IMR-90 (cell line): ENCODE data around the gene PSORS1C2. TPM values are rescaled to one million over a fixed set of nuclear protein-coding genes. Genes with fewer than 3 reads are reported as not detected.

Experiments used
- ATAC-seq: fragments of 200-7000 bp; cut with Tn5 transposase; 2 replicates; pipeline ENCODE4 v1.9.1; 2020; ENCODE audit warnings: low read depth, mild to moderate bottlenecking, moderate library complexity
- BruUV-seq: library from RNA; stranded (reverse); fragments of 400-500 nt; replicated peaks from 2 replicates; lab custom pipeline; 2021; lab: Mats Ljungman, UMichigan
- CTCF ChIA-PET: fragments of 300-600 bp; formaldehyde crosslinking; extraction: SDS; loops from one replicate; lab custom pipeline; 2021; ENCODE audit warnings: antibody characterized with exemption; lab: Yijun Ruan, JAX
- POLR2A ChIA-PET: fragments of 300-600 bp; sonication (Branson Sonifier 250); formaldehyde crosslinking; loops from one replicate; lab custom pipeline; 2022; ENCODE audit warnings: antibody characterized with exemption; ENCODE audit not compliant: unreplicated experiment; lab: Charles Lee
- DNase-seq: peaks from one replicate; pipeline ENCODE4 v3.0.0; 2013
- H2AFZ ChIP-seq: replicated peaks from 2 replicates; pipeline ENCODE3; 2013; ENCODE audit warnings: low read length, mild to moderate bottlenecking; ENCODE audit not compliant: poor library complexity
- H2AK5ac ChIP-seq: 2 replicates; pipeline ENCODE4 v1.6.1; 2013; ENCODE audit warnings: low read depth, low read length, inconsistent platforms
- H2AK9ac ChIP-seq: replicated peaks from 2 replicates; pipeline ENCODE3; 2013; ENCODE audit warnings: mild to moderate bottlenecking, low read depth, low read length, moderate library complexity; ENCODE audit not compliant: poor library complexity
- H2BK120ac ChIP-seq: 2 replicates; pipeline ENCODE4 v1.6.1; 2013; ENCODE audit warnings: low read depth, low read length, inconsistent platforms
- H2BK15ac ChIP-seq: 3 replicates; pipeline ENCODE4 v1.6.1; 2013; ENCODE audit warnings: low read depth, low read length, inconsistent platforms
- H2BK20ac ChIP-seq: 2 replicates; pipeline ENCODE4 v1.6.1; 2013; ENCODE audit warnings: low read depth, mild to moderate bottlenecking, inconsistent platforms, low read length, moderate library complexity
- H2BK5ac ChIP-seq: 2 replicates; pipeline ENCODE4 v1.6.1; 2013; ENCODE audit warnings: mild to moderate bottlenecking, low read depth, low read length, inconsistent platforms; ENCODE audit not compliant: poor library complexity, severe bottlenecking
- H3K14ac ChIP-seq: replicated peaks from 2 replicates; pipeline ENCODE4 v1.6.1; 2013; ENCODE audit warnings: low read depth, low read length, inconsistent platforms
- H3K18ac ChIP-seq: 2 replicates; pipeline ENCODE4 v1.6.1; 2013; ENCODE audit warnings: low read depth, low read length, control low read depth
- H3K23ac ChIP-seq: 2 replicates; pipeline ENCODE4 v1.6.1; 2013; ENCODE audit warnings: low read depth, low read length, inconsistent platforms
- H3K27ac ChIP-seq: 2 replicates; pipeline ENCODE4 v1.5.1; 2013; ENCODE audit warnings: mild to moderate bottlenecking, control low read depth, low read length; ENCODE audit not compliant: insufficient read depth
- H3K27me3 ChIP-seq: 2 replicates; pipeline ENCODE4 v1.6.1; 2013; ENCODE audit warnings: low read length; ENCODE audit not compliant: control insufficient read depth, insufficient read depth
- H3K36me3 ChIP-seq: 2 replicates; pipeline ENCODE4 v1.6.1; 2013; ENCODE audit warnings: low read length, mixed read lengths; ENCODE audit not compliant: control insufficient read depth, insufficient read depth
- H3K4ac ChIP-seq: 2 replicates; pipeline ENCODE4 v1.6.1; 2013; ENCODE audit warnings: low read depth, low read length, inconsistent platforms
- H3K4me1 ChIP-seq: 2 replicates; pipeline ENCODE4 v1.6.1; 2013; ENCODE audit warnings: low read length, mixed read lengths; ENCODE audit not compliant: control insufficient read depth, insufficient read depth
- H3K4me2 ChIP-seq: 2 replicates; pipeline ENCODE4 v1.6.1; 2013; ENCODE audit warnings: low read depth, mild to moderate bottlenecking, control low read depth, low read length, moderate library complexity
- H3K4me3 ChIP-seq: 2 replicates; pipeline ENCODE4 v1.5.1; 2013; ENCODE audit warnings: low read depth, mild to moderate bottlenecking, control low read depth, low read length, moderate library complexity; ENCODE audit not compliant: insufficient read depth
- H3K56ac ChIP-seq: 2 replicates; pipeline ENCODE4 v1.6.1; 2013; ENCODE audit warnings: low read length, inconsistent platforms; ENCODE audit not compliant: insufficient read depth; ENCODE audit errors: extremely low read depth
- H3K79me1 ChIP-seq, 2 experiments: 2 replicates each; pipeline ENCODE4 v1.6.1; 2013; ENCODE audit warnings: low read length in 2 of 2, inconsistent platforms in 1 of 2, low read depth in 1 of 2
- H3K9ac ChIP-seq: 2 replicates; pipeline ENCODE4 v1.6.1; 2013; ENCODE audit warnings: low read depth, low read length, control low read depth
- H3K9me1 ChIP-seq: 2 replicates; pipeline ENCODE4 v1.6.1; 2013; ENCODE audit warnings: low read length, inconsistent platforms; ENCODE audit not compliant: insufficient read depth
- H3K9me3 ChIP-seq: 2 replicates; pipeline ENCODE4 v1.6.1; 2013; ENCODE audit warnings: low read length; ENCODE audit not compliant: control insufficient read depth, insufficient read depth
- H4K20me1 ChIP-seq: 2 replicates; pipeline ENCODE4 v1.6.1; 2013; ENCODE audit warnings: low read length, inconsistent platforms; ENCODE audit not compliant: insufficient read depth
- H4K5ac ChIP-seq: 2 replicates; pipeline ENCODE4 v1.6.1; 2013; ENCODE audit warnings: mild to moderate bottlenecking, low read depth, low read length, control low read depth
- H4K8ac ChIP-seq, 2 experiments: 2 replicates each; pipeline ENCODE4 v1.6.1; 2013; ENCODE audit warnings: low read depth in 2 of 2, low read length in 2 of 2, control low read depth in 1 of 2, inconsistent platforms in 1 of 2
- H4K91ac ChIP-seq: 2 replicates; pipeline ENCODE4 v1.6.1; 2013; ENCODE audit warnings: low read depth, low read length, inconsistent platforms; ENCODE audit not compliant: insufficient read depth
- BHLHE40 ChIP-seq: fragments of 150-350 bp; IDR thresholded peaks from 2 replicates; pipeline ENCODE4 v1.6.1; 2016; ENCODE audit warnings: mild to moderate bottlenecking, low read depth, low read length
- MAZ ChIP-seq: IDR thresholded peaks from 2 replicates; pipeline ENCODE4 v1.6.1; 2012; ENCODE audit warnings: low read depth, mild to moderate bottlenecking, low read length, improper control_type of control experiment, moderate library complexity, borderline replicate concordance
- POLR2A ChIP-seq: IDR thresholded peaks from 2 replicates; pipeline ENCODE4 v1.6.1; 2012; ENCODE audit warnings: mild to moderate bottlenecking, low read depth, low read length
- RFX5 ChIP-seq: IDR thresholded peaks from 2 replicates; pipeline ENCODE4 v1.8.0; 2012; ENCODE audit warnings: low read depth, mild to moderate bottlenecking, low read length, moderate library complexity
- SMC3 ChIP-seq: fragments of 150-350 bp; IDR thresholded peaks from 2 replicates; pipeline ENCODE4 v1.6.1; 2016; ENCODE audit warnings: low read depth, mild to moderate bottlenecking, antibody characterized with exemption, low read length, moderate library complexity
- whole genome bisulfite sequencing, 2 experiments: methylation state at CpG; one replicate each; pipeline versions ENCODE4 v1.1.5 to v1.1.7; 2013; ENCODE audit warnings: missing lambda C conversion rate in 2 of 2; ENCODE audit not compliant: insufficient read length in 1 of 2; ENCODE audit errors: extremely low coverage in 2 of 2; 5-methylcytosine and 5-hydroxymethylcytosine counted together
- dilution Hi-C: fragments of 300-500 bp; cut with HindIII; formaldehyde crosslinking; loops from one replicate; pipeline ENCODE4 v1.14.3; 2018; ENCODE audit warnings: low sequenced_read_pairs; ENCODE audit not compliant: unreplicated experiment
- in situ Hi-C: fragments of 300-500 bp; cut with MboI; formaldehyde crosslinking; loops from 3 replicates; pipeline ENCODE4 v1.14.3; 2019; ENCODE audit warnings: low sequenced_read_pairs, inconsistent platforms, mixed read lengths
- intact Hi-C: fragments of 100-400 bp; cut with micrococcal nuclease; formaldehyde crosslinking; loops from 2 replicates; pipeline ENCODE4 v1.10.0; 2022
- polyA plus RNA-seq, 3 experiments: library from polyadenylated mRNA; depleted of rRNA; stranded (reverse); fragments of >200 nt; gene quantifications; 2 replicates each; pipeline ENCODE4 v1.2.3, GENCODE V29; 2012; ENCODE audit warnings: low replicate concordance in 1 of 3
- total RNA-seq: library from RNA; depleted of rRNA; stranded (reverse); fragments of >200 nt; gene quantifications from 2 replicates; pipeline ENCODE4 v1.2.3, GENCODE V29; 2012

The PSORS1C2 gene
- total and polyA plus RNA-seq, 2 of the 4 experiments (the other 2 are of a cell fraction): not detected

- H3K27me3 ChIP-seq: no peaks in the 10 kb centered on the region
- CTCF ChIA-PET: no interaction called here
- POLR2A ChIA-PET: no interaction called here
- H3K18ac ChIP-seq: no peak overlapping the region
- H3K9me3 ChIP-seq: no peaks in the 10 kb centered on the region
- H4K20me1 ChIP-seq: no peaks in the 10 kb centered on the region; the same call in 1 of the 2 replicates
- intact Hi-C loops: loop anchor here (5.0 kb wide), 1 partner anchor 133 kb away; the partner anchor contains the start of gene HLA-C
- no peak overlapping the region for H2AK9ac ChIP-seq
- peak overlapping the region; percentile 65; the same call in 1 of the 2 replicates for H2BK120ac ChIP-seq
- peak overlapping the region; percentile 49 for H4K91ac ChIP-seq
- H3K56ac ChIP-seq: no peak overlapping the region
- peak overlapping the region; percentile 20; the same call in 1 of the 2 replicates for H2BK20ac ChIP-seq
- H4K8ac ChIP-seq: peak overlapping the region; percentile 51 to 77; a peak in 3 of 4 replicates
- H2AFZ ChIP-seq: peak overlapping the region; percentile 86
- in situ Hi-C loops: loop anchor here (5.0 kb wide), 2 partner anchors 53 to 228 kb away; no protein-coding TSS in a partner anchor
- no TSS peak for BruUV-seq
- dilution Hi-C loops: no loop called here
- no peak overlapping the region for H3K14ac ChIP-seq
- peaks cover 13% of the 10 kb centered on the region for H3K4me1 ChIP-seq
- peak overlapping the region; percentile 67; the same call in 1 of the 2 replicates for H2AK5ac ChIP-seq
- no peak overlapping the region for H3K4me2 ChIP-seq
- ATAC-seq (peak; percentile 25), DNase-seq (peak; percentile 46)
- peak overlapping the region; percentile 65; the same call in 1 of the 3 replicates for H2BK15ac ChIP-seq
- peak overlapping the region; percentile 78; the same call in 1 of the 2 replicates for H3K4ac ChIP-seq
- no CpG with 5 or more reads among the region's 4 CpGs for WGBS, 2 experiments
- H4K5ac ChIP-seq: 0 out of 2 replicates have a peak overlapping the region, but pooled peaks have one; percentile 34
- no peak overlapping the region for H3K4me3 ChIP-seq
- no peak overlapping the region for H2BK5ac ChIP-seq
- H3K27ac ChIP-seq: no peak overlapping the region
- H3K79me1 ChIP-seq: no peaks in the 10 kb centered on the region
- H3K36me3 ChIP-seq: peaks cover 8% of the 10 kb centered on the region
- peaks cover 15% of the 10 kb centered on the region for H3K9me1 ChIP-seq
- TF ChIP-seq POLR2A (no peak), BHLHE40 (no peak), MAZ (no peak), RFX5 (no peak), SMC3 (no peak)
- no peak overlapping the region for H3K23ac ChIP-seq
- H3K9ac ChIP-seq: no peak overlapping the region
These were observed 733 bp upstream of the PSORS1C2 start for GRCh38 chr6:31139599-31139998.
